ENCODE results near the gene FOXJ2. TPM values are rescaled to one million over a fixed set of nuclear protein-coding genes. Genes with fewer than 3 reads are reported as not detected.

FOXJ2 gene
- polyA plus RNA-seq, 10 donors, result 18.5 to 23.7 (median 19.7) TPM

Other genes with a start within 250 kb of the FOXJ2 start
- gene NANOG, start 243.3 kb upstream of the FOXJ2 start, polyA plus RNA-seq (ENCODE audit: insufficient read length in 10 of 10), result 1 to 10 TPM in 2 of 10 donors, under 1 TPM in 5, not detected in 3; 0.07 to 1.3 (median 0.16) TPM
- gene SLC2A14, start 159.8 kb upstream of the FOXJ2 start, polyA plus RNA-seq (ENCODE audit: insufficient read length in 10 of 10), result 1 to 10 TPM in 1 of 10 donors, under 1 TPM in 8, not detected in 1; 0.08 to 1.1 (median 0.36) TPM
- gene SLC2A3, start 96.5 kb upstream of the FOXJ2 start, polyA plus RNA-seq (ENCODE audit: insufficient read length in 10 of 10), result 100 to 1,000 TPM in 1 of 10 donors, 10 to 100 TPM in 9; 10.6 to 102 (median 18.5) TPM
- 1 to 10 TPM; 3.6 to 6.6 (median 5.5) TPM for gene C3AR1, start 33.6 kb downstream of the FOXJ2 start, polyA plus RNA-seq (ENCODE audit: insufficient read length in 10 of 10)
- gene NECAP1, start 49.6 kb downstream of the FOXJ2 start, polyA plus RNA-seq (ENCODE audit: insufficient read length in 10 of 10), result 10 to 100 TPM; 16.6 to 28.7 (median 23.7) TPM
- 1 to 10 TPM in 6 of 10 donors, under 1 TPM in 4; 0.54 to 4.2 (median 1.4) TPM for gene CLEC4A, start 90.9 kb downstream of the FOXJ2 start, polyA plus RNA-seq (ENCODE audit: insufficient read length in 10 of 10)
- gene ZNF705A, start 124.3 kb downstream of the FOXJ2 start, polyA plus RNA-seq (ENCODE audit: insufficient read length in 10 of 10), result under 1 TPM in 1 of 10 donors, not detected in 9; 0.20 TPM
- gene FAM90A1, start 194.9 kb downstream of the FOXJ2 start, polyA plus RNA-seq (ENCODE audit: insufficient read length in 10 of 10), result 1 to 10 TPM in 3 of 10 donors, under 1 TPM in 7; 0.29 to 1.4 (median 0.75) TPM